GM13976 (cell line): Measurements from ENCODE around the gene RBM17.
"Not testable (repeated sequence)": the region's sequence is repeated elsewhere in the genome, so short reads cannot be mapped to it uniquely, and the experiment has no call there.

ENCODE experiments used
- DNase-seq: peaks from one replicate; pipeline ENCODE4 v3.0.0; 2012; ENCODE audit warnings: low spot score
- CTCF ChIP-seq: IDR thresholded peaks from 2 replicates; pipeline ENCODE4 v1.5.1; 2012; ENCODE audit warnings: borderline replicate concordance, mild to moderate bottlenecking; ENCODE audit not compliant: insufficient read depth; ENCODE audit errors: extremely low read depth, missing control alignments, control extremely low read depth
- in situ Hi-C: fragments of 300-500 bp; cut with MboI; formaldehyde crosslinking; loops from one replicate; pipeline ENCODE4 v1.12.0; 2022; ENCODE audit warnings: low sequenced_read_pairs, mixed read lengths, inconsistent platforms; ENCODE audit not compliant: unreplicated experiment

The RBM17 gene

GRCh38 chr10:6058682-6059475 is 30.0 kb upstream of the RBM17 start:
- no peak for DNase-seq
- TF ChIP-seq CTCF, result no peak
- in situ Hi-C loops, result no loop called here

DNA sequence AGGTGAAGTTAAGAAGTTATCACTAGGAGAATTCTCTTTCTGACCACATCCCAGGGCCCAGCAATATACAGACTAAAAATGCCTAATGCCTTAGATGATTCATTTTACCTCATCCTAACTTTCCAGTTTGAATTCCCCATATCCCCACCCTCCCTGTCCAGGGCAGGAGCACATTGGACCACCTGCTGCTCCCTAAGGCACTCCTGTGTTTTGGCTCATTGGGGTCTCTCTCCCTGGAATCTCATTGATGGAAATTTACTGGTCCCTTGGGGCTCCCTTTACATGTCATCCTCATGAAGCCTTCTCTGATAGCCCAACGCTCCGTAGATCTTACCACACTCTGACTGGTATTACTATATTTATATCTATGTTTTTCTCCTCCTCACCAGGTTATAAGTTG is 29.3 kb upstream of the RBM17 start:
- in situ Hi-C loops, result no loop called here
- no peak for DNase-seq
- no peak for TF ChIP-seq CTCF

- no peak for TF ChIP-seq CTCF
- DNase-seq, result no peak
- in situ Hi-C loops, result no loop called here
These were observed 27.8 kb upstream of the RBM17 start for GRCh38 chr10:6061056-6061455.

- in situ Hi-C loops, result no loop called here
- DNase-seq, result no peak
- no peak for TF ChIP-seq CTCF
These were observed 26.6 kb upstream of the RBM17 start, which contains the start of gene IL2RA for GRCh38 chr10:6062101-6062771. Gene IL2RA (minus strand): TSS chr10:6062367. CDS start chr10:6062151, 216 bp downstream.

DNA sequence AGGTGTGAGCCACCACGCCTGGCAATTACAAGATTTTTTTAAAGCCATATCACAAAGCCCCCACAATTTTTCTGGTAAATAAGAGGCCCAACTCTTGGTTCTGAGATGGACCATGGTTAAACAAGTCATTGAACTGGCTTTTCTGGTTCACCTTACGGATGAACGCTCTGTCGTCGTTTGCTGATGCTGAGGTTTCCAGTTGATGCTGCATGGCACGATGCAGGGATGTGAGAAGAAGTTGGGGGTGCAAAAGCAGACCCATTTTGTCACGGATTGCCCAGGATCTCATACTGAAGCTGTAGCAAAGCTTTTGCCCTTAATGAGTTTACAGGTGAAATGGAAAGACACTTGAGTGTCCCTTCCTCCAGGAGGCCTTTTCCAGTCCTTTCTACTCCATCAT is 24.7 kb upstream of the RBM17 start:
- in situ Hi-C loops, result no loop called here
- no peak for DNase-seq
- no peak for TF ChIP-seq CTCF

GRCh38 chr10:6064726-6065125 is 24.1 kb upstream of the RBM17 start:
- DNase-seq, in situ Hi-C loops: not testable (repeated sequence)

DNA sequence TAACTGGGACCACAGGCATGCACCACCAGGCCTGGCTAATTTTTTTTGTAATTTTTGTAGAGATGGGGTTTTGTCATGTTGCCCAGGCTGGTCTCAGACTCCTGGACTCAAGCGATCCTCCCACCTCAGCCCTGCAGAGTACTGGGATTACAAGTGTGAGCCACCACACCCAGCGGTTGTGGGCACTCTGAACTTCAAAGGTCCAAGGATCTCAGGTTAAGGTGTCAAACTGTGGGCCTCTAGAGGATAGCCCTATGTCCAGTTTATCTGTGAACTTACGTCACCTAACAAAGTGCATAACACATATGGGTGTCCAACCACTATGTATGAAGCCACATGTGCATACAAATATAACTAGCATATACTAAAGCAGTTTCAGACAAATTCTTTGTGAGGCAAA is 23.4 kb upstream of the RBM17 start:
- no peak for TF ChIP-seq CTCF
- in situ Hi-C loops, result no loop called here
- DNase-seq, result no peak
